Left lung (tissue), 10 donors: ENCODE measurements around the gene ESYT2. TPM values are rescaled to one million over a fixed set of nuclear protein-coding genes. Genes with fewer than 3 reads are reported as not detected.

Experiments
- ATAC-seq: fragments of 200-7000 bp; cut with Tn5 transposase; one replicate; pipeline ENCODE4 v1.9.1; 2020; ENCODE audit warnings: moderate library complexity
- DNase-seq, 4 donors: peaks; one replicate each; pipeline ENCODE4 v3.0.0-alpha.2; 2013 to 2020
- H3K27ac ChIP-seq, 2 donors: fragments of 200-600 bp; sonication (generic) in 1 of 2; one replicate each; pipeline versions ENCODE4 v1.5.0 to v1.8.0; 2020 to 2021
- H3K27me3 ChIP-seq, 2 donors: fragments of 200-600 bp; sonication (generic) in 1 of 2; one replicate each; pipeline versions ENCODE4 v1.5.0 to v1.8.0; 2020 to 2021
- H3K36me3 ChIP-seq, 2 donors: fragments of 200-600 bp; sonication (generic) in 1 of 2; one replicate each; pipeline versions ENCODE4 v1.5.0 to v1.8.0; 2020 to 2021
- H3K4me1 ChIP-seq, 2 donors: fragments of 200-600 bp; one replicate each; pipeline ENCODE4 v1.8.0; 2021
- H3K4me3 ChIP-seq, 2 donors: fragments of 200-600 bp; sonication (generic) in 1 of 2; one replicate each; pipeline versions ENCODE4 v1.5.0 to v1.8.0; 2020 to 2021; ENCODE audit warnings: mild to moderate bottlenecking in 1 of 2
- H3K9me3 ChIP-seq, 2 donors: fragments of 200-600 bp; sonication (generic) in 1 of 2; one replicate each; pipeline versions ENCODE4 v1.5.0 to v1.8.0; 2020 to 2021
- CTCF ChIP-seq, 2 donors: fragments of 200-600 bp; sonication (generic) in 1 of 2; IDR thresholded peaks; one replicate each; pipeline versions ENCODE4 v1.5.0 to v1.8.0; 2021; ENCODE audit warnings: antibody characterized with exemption in 2 of 2
- intact Hi-C, 2 donors: fragments of 100-400 bp; cut with DNase I; formaldehyde crosslinking; loops; one replicate each; pipeline versions ENCODE4 v1.11.2 to v1.14.2; 2022
- polyA plus RNA-seq, 6 donors: library from polyadenylated mRNA; unstranded; fragments of 120-200 nt; gene quantifications; one replicate each; pipeline ENCODE4 v1.2.1, GENCODE V29; 2013; ENCODE audit not compliant: insufficient read length in 6 of 6
- total RNA-seq, 2 donors: library from RNA; stranded (reverse); fragmentation: NEBNext Ultra II Directional; extraction: Animal tissue kit (Norgen Biotek cat#: 25700); gene quantifications; one replicate each; pipeline ENCODE4 v1.2.1, GENCODE V29; 2021
- donor health status: DM: no; HTN: yes; CAD: no.
- donor health status: DM: no; HTN: no; CAD: no.

The ESYT2 gene
- total and polyA plus RNA-seq, 8 donors = 38.3 to 75.7 (median 43.3) TPM

GRCh38 chr7:158767707-158768106 lies 61.6 kb downstream of the ESYT2 start:
- Histone ChIP-seq H3K36me3 (peaks cover 0 to 72% of the 10 kb centered on the region in 2 donors), H3K27ac (no peak overlapping the region), H3K27me3 (no peaks in the 10 kb centered on the region), H3K9me3 (no peaks in the 10 kb centered on the region), H3K4me3 (no peak overlapping the region), H3K4me1 (no peaks in the 10 kb centered on the region)
- intact Hi-C loops = no loop called here
- DNase-seq (no peak), ATAC-seq (no peak)
- TF ChIP-seq CTCF (IDR thresholded peaks at IDR 0.05) = no peak

- H3K36me3 ChIP-seq = peaks cover 0 to 67% of the 10 kb centered on the region in 2 donors
- no peaks in the 10 kb centered on the region for H3K9me3 ChIP-seq
- intact Hi-C loops = no loop called here
- DNase-seq (no peak), ATAC-seq (no peak)
- no peak overlapping the region for H3K4me3 ChIP-seq
- H3K4me1 ChIP-seq = no peaks in the 10 kb centered on the region
- H3K27ac ChIP-seq = no peak overlapping the region
- H3K27me3 ChIP-seq = no peaks in the 10 kb centered on the region
- no peak for TF ChIP-seq CTCF (IDR thresholded peaks at IDR 0.05)
Observed at GRCh38 chr7:158766570-158767281, 62.6 kb downstream of the ESYT2 start.

GRCh38 chr7:158765020-158765419 lies 64.3 kb downstream of the ESYT2 start:
- intact Hi-C loops = no loop called here
- no peak for ATAC-seq
- Histone ChIP-seq H3K4me3 (no peak overlapping the region), H3K9me3 (no peaks in the 10 kb centered on the region), H3K4me1 (no peaks in the 10 kb centered on the region), H3K27ac (no peak overlapping the region), H3K36me3 (peaks cover 0 to 73% of the 10 kb centered on the region in 2 donors), H3K27me3 (no peaks in the 10 kb centered on the region)
- no peak for DNase-seq
- no peak for TF ChIP-seq CTCF (IDR thresholded peaks at IDR 0.05)

GRCh38 chr7:158763454-158764033 lies 65.8 kb downstream of the ESYT2 start:
- Histone ChIP-seq H3K27ac (no peak overlapping the region), H3K4me1 (no peaks in the 10 kb centered on the region), H3K27me3 (no peaks in the 10 kb centered on the region), H3K9me3 (no peaks in the 10 kb centered on the region), H3K4me3 (no peak overlapping the region), H3K36me3 (peaks cover 0 to 78% of the 10 kb centered on the region in 2 donors)
- peak in 1 of 4 donors; percentile 37 for DNase-seq
- no peak for TF ChIP-seq CTCF (IDR thresholded peaks at IDR 0.05)
- intact Hi-C loops = no loop called here
- peak; percentile 7 for ATAC-seq

- intact Hi-C loops = no loop called here
- H3K27ac ChIP-seq = no peak overlapping the region
- peaks cover 0 to 84% of the 10 kb centered on the region in 2 donors for H3K36me3 ChIP-seq
- no peaks in the 10 kb centered on the region for H3K27me3 ChIP-seq
- H3K4me3 ChIP-seq = no peak overlapping the region
- TF ChIP-seq CTCF (IDR thresholded peaks at IDR 0.05) = no peak
- ATAC-seq (no peak), DNase-seq (no peak)
- H3K4me1 ChIP-seq = no peaks in the 10 kb centered on the region
- H3K9me3 ChIP-seq = no peaks in the 10 kb centered on the region
Observed at GRCh38 chr7:158761945-158762344, 67.4 kb downstream of the ESYT2 start.
